GM12801 (cell line): ENCODE data around the gene LAMB4.

Experiments used
- CTCF ChIP-seq: IDR thresholded peaks from one replicate; pipeline ENCODE4 v1.5.1; 2011; ENCODE audit warnings: control low read depth; ENCODE audit not compliant: insufficient read length; ENCODE audit errors: extremely low read depth

The LAMB4 gene

DNA sequence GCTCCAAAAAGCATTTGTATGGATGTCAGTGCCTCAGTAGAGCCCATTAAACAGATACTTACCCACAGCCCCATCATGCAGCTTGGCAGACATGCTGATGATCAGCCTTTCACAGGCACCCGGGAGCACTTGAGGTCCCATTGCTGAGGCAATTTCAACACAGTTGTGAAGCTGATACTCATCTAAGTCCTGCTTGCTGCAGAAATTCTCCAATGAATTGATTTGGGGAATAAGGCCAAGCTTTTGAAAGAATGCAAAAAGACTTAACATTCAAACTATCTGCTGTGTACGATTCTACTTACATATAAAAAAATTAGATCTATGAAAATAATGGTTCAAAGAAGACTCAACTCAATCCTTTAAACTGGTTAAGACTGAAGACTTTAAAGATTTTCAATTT lies 60.5 kb downstream of the LAMB4 start:
- no peak for TF ChIP-seq CTCF

GRCh38 chr7:108067844-108068243 lies 62.3 kb downstream of the LAMB4 start:
- no peak for TF ChIP-seq CTCF

DNA sequence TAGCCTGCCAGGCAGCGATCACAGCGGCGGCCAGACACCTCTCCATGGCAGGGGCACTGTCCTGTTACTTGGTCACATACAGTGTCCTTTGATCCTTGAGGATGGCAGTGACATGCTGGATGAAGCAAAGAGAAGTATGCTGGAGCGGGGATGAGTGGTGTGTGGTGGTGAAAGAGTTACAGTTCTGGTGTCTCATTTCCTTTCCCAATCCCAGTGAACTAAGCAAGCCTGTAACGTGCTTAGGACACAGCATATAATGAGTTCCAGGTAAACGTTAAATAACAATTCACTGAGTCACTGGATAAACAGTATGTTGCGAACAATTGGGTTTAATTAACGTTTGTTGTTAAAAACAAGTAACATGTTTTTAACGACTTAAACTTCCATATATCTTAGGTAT lies 63.7 kb downstream of the LAMB4 start:
- no peak for TF ChIP-seq CTCF

DNA sequence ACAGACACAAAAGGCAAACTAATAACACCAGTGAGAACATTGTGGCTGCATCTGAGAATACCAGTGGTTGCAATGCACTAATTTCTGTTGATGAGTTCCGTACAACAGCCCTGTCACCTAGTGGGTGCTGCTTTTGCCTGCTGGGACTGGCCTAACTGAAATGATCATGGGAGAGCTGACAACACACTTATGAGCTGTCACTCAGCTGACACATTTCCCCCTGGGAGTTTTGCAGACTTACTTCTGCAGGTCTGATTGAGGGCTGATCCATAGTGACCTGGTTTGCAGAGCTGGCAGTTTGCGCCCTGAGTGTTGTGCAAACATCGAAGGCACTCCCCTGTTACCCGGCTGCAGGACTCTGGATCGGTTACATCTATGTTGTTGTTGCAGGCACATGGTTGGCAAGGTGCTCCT lies 66.6 kb downstream of the LAMB4 start:
- TF ChIP-seq CTCF: no peak

DNA sequence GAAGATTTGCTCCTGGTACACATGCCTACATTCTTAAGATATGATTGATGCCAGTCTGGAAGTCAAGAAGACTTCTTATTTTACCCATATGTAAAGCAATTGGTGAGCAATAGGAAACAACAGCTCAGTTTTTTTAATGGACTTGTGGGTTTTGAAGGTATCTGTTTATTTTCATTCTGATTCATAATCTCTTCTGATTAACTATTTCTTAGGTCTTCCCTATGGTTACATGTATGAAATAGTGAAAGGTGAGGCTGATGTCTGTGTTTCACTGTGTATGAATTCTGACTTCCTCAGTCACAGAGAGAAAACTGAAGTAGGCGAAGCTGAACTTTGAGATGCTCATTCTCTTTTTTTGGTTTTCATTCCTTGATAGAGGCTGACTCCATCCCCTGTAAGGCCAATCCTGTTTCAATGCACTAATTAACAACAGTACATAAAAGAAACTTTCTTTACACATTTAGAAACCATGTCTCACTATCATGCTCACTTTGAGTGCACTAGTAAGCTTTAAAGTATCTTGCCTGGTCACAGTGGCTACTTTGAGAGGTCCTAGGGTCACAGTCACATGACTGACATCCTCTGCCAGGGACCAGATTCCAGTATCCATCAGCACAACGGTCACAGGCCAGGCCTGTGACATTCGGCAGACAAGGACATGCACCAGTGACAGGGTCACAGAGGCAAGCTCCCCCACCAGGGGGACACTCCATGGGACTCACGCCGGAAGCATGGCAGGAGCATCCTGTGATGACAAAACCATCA lies 67.7 kb downstream of the LAMB4 start:
- no peak for TF ChIP-seq CTCF

DNA sequence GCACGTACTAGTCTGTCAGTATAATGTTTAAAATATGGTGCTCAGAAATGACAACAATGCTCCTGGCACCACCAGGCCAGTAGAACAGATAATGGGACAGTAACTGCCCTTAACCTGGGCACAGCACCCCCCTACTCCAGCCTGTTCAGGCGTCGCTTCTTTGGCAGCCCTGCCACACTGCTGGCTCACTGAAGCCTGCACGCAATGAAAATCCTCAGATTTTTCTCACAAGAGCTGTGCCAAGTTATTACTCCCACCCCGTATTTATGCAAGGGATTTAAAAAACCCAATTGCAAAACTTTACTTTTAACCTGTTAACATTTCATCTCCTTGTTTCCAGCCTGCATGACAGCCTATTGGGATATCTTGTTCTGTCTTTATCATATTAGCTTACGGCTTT lies 70.6 kb downstream of the LAMB4 start:
- TF ChIP-seq CTCF: no peak

DNA sequence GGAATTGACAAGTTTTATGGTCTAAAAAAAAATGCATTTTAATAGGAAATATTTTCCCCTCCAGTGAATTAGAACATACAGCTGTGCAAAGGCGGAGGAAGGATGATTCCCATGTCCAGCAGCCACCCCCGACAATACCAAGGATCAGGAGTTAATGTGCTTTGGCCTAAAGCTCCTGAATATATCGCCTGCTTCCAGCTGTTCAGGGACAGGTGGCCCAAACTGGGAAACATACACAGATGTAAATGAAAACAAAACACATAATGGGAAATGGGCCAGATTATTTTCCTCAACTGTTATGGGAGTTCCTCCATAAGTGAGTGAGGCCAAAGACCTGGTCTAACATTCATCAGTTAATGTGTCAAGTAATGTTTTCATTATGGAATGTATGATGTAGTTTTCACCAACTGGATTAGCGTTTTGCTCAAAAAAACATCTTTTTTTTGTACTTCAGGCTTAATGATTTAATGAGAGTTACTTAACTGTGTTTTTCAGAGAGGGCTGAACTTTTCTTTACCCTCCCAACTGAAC lies 72.1 kb downstream of the LAMB4 start:
- TF ChIP-seq CTCF: no peak
